Measurements from ENCODE around the gene SLFN14. TPM values are rescaled to one million over a fixed set of nuclear protein-coding genes. Genes with fewer than 3 reads are reported as not detected.

SLFN14 gene
- total RNA-seq (2022) (not detected in 2 replicates), Bru-seq, nascent RNA (not detected), BruChase-seq, experiment 1, labeled RNA remaining after a 2-hour chase (percentile 8 among the genes with signal in this experiment), BruChase-seq, experiment 2, labeled RNA remaining after a 6-hour chase (percentile 15 among the genes with signal in this experiment)
- long read RNA-seq: 0 reads

GRCh38 chr17:35560703-35561102 lies at the start of gene SLFN14:
Gene SLFN14 (minus strand): TSS chr17:35560819. CDS start chr17:35558062, 2,757 bp downstream.
- H3K9me3 Mint-ChIP-seq (ENCODE audit: unreplicated experiment): no peaks in the 10 kb centered on the region
- H3K4me1 Mint-ChIP-seq (ENCODE audit: low read depth, unreplicated experiment): no peaks in the 10 kb centered on the region
- no peaks in the 10 kb centered on the region for H3K36me3 ChIP-seq (ENCODE audit: control insufficient read depth, insufficient read depth, low read length)
- H3K4me1 ChIP-seq: no peaks in the 10 kb centered on the region
- H3K4me3 Mint-ChIP-seq (ENCODE audit: unreplicated experiment): no peak within 1 kb of the TSS
- H3K27ac Mint-ChIP-seq (ENCODE audit: unreplicated experiment): no peak within 1 kb of the TSS
- no peaks in the 10 kb centered on the region for H3K9me3 ChIP-seq
- no peak within 1 kb of the TSS for H3K4me3 ChIP-seq (ENCODE audit: low read depth, low read length)
- no peaks in the 10 kb centered on the region for H3K27me3 ChIP-seq (replicated peaks; ENCODE audit: control insufficient read depth, insufficient read depth, low read length)
- BruUV-seq (replicated peaks): no TSS peak
- peaks cover 14% of the 10 kb centered on the region for H3K27me3 Mint-ChIP-seq (ENCODE audit: insufficient read depth, unreplicated experiment)
- no peak for TF ChIP-seq CTCF (IDR thresholded peaks at IDR 0.05; ENCODE audit: insufficient read depth in 1 of 2, low read depth in 1 of 2, low read length in 1 of 2, severe bottlenecking in 1 of 2, unreplicated experiment in 1 of 2)
- CTCF ChIA-PET: no interaction called here
- intact Hi-C loops (cut with micrococcal nuclease; ENCODE audit: unreplicated experiment): no loop called here
- H3K36me3 Mint-ChIP-seq (ENCODE audit: insufficient read depth, unreplicated experiment): no peaks in the 10 kb centered on the region
- DNase-seq: no peak
- POLR2A ChIA-PET: no interaction called here

- Mint-ChIP-seq H3K9me3 (ENCODE audit: unreplicated experiment) (no peaks in the 10 kb centered on the region), H3K4me1 (ENCODE audit: low read depth, unreplicated experiment) (no peaks in the 10 kb centered on the region), H3K27me3 (ENCODE audit: insufficient read depth, unreplicated experiment) (no peaks in the 10 kb centered on the region), H3K4me3 (ENCODE audit: unreplicated experiment) (no peak overlapping the region), H3K27ac (ENCODE audit: unreplicated experiment) (no peak overlapping the region), H3K36me3 (ENCODE audit: insufficient read depth, unreplicated experiment) (peaks cover 62% of the 10 kb centered on the region)
- ChIA-PET POLR2A (no interaction called here), CTCF (no interaction called here)
- DNase-seq: no peak
- no peaks in the 10 kb centered on the region for H3K27me3 ChIP-seq (replicated peaks; ENCODE audit: control insufficient read depth, insufficient read depth, low read length)
- no peak overlapping the region for H3K4me3 ChIP-seq (ENCODE audit: low read depth, low read length)
- BruUV-seq (replicated peaks): no TSS peak
- intact Hi-C loops (cut with micrococcal nuclease; ENCODE audit: unreplicated experiment): no loop called here
- no peaks in the 10 kb centered on the region for H3K9me3 ChIP-seq
- H3K36me3 ChIP-seq (ENCODE audit: control insufficient read depth, insufficient read depth, low read length): no peaks in the 10 kb centered on the region
- no peaks in the 10 kb centered on the region for H3K4me1 ChIP-seq
- TF ChIP-seq CTCF (IDR thresholded peaks at IDR 0.05; ENCODE audit: insufficient read depth in 1 of 2, low read depth in 1 of 2, low read length in 1 of 2, severe bottlenecking in 1 of 2, unreplicated experiment in 1 of 2): no peak
These were observed 49.2 kb upstream of the SLFN14 start for GRCh38 chr17:35609831-35610230.

DNA sequence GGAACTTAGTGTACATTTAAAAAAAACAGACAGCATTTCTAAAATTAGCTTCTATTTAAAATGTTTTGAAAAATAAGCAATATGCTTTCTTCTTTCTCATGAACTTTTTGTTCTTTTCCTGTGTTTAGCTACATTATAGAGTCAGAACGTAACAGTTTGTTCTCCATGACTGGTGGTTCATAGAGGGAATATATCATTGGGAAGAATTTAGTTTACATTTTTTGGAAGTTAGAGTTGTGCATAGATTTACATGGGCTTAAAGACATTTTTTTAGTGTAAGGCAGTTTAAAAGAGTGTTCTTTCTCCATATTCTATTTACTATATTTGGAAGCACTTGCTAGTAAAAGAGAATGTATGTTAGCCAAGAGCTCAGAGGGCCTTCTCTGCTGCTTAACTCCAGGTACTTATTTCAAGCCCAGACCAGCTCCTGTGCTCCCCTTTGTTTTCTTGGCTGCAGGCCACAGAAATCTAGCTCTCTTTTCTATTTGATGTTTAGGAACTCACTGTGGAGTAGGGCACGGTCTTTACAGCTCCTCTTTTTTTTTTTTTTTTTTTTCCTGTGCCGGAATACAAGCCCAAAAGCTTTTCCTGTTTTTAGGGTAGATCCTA lies 46.7 kb upstream of the SLFN14 start:
- no peaks in the 10 kb centered on the region for H3K4me1 ChIP-seq
- intact Hi-C loops (cut with micrococcal nuclease; ENCODE audit: unreplicated experiment): no loop called here
- Mint-ChIP-seq H3K27me3 (ENCODE audit: insufficient read depth, unreplicated experiment) (no peaks in the 10 kb centered on the region), H3K27ac (ENCODE audit: unreplicated experiment) (no peak overlapping the region), H3K9me3 (ENCODE audit: unreplicated experiment) (no peaks in the 10 kb centered on the region), H3K4me1 (ENCODE audit: low read depth, unreplicated experiment) (no peaks in the 10 kb centered on the region), H3K4me3 (ENCODE audit: unreplicated experiment) (no peak overlapping the region), H3K36me3 (ENCODE audit: insufficient read depth, unreplicated experiment) (peaks cover 84% of the 10 kb centered on the region)
- H3K4me3 ChIP-seq (ENCODE audit: low read depth, low read length): no peak overlapping the region
- POLR2A ChIA-PET: interaction anchor here (0.5 kb wide), 1 partner anchor 104 kb away, joined by 3 read pairs; no protein-coding TSS in a partner anchor
- no peaks in the 10 kb centered on the region for H3K36me3 ChIP-seq (ENCODE audit: control insufficient read depth, insufficient read depth, low read length)
- no peak for DNase-seq
- no peaks in the 10 kb centered on the region for H3K27me3 ChIP-seq (replicated peaks; ENCODE audit: control insufficient read depth, insufficient read depth, low read length)
- CTCF ChIA-PET: interaction anchor here (0.7 kb wide), 1 partner anchor 11 kb away, joined by 3 read pairs; no protein-coding TSS in a partner anchor
- TF ChIP-seq CTCF (IDR thresholded peaks at IDR 0.05; ENCODE audit: insufficient read depth in 1 of 2, low read depth in 1 of 2, low read length in 1 of 2, severe bottlenecking in 1 of 2, unreplicated experiment in 1 of 2): no peak
- no peaks in the 10 kb centered on the region for H3K9me3 ChIP-seq
- BruUV-seq (replicated peaks): no TSS peak

All from Caco-2 (cell line).